ENCODE measurements around the gene ZNF664.
A peak's percentile ranks its signal among the peaks of the same experiment; 100 is the strongest.

The ZNF664 gene

DNA sequence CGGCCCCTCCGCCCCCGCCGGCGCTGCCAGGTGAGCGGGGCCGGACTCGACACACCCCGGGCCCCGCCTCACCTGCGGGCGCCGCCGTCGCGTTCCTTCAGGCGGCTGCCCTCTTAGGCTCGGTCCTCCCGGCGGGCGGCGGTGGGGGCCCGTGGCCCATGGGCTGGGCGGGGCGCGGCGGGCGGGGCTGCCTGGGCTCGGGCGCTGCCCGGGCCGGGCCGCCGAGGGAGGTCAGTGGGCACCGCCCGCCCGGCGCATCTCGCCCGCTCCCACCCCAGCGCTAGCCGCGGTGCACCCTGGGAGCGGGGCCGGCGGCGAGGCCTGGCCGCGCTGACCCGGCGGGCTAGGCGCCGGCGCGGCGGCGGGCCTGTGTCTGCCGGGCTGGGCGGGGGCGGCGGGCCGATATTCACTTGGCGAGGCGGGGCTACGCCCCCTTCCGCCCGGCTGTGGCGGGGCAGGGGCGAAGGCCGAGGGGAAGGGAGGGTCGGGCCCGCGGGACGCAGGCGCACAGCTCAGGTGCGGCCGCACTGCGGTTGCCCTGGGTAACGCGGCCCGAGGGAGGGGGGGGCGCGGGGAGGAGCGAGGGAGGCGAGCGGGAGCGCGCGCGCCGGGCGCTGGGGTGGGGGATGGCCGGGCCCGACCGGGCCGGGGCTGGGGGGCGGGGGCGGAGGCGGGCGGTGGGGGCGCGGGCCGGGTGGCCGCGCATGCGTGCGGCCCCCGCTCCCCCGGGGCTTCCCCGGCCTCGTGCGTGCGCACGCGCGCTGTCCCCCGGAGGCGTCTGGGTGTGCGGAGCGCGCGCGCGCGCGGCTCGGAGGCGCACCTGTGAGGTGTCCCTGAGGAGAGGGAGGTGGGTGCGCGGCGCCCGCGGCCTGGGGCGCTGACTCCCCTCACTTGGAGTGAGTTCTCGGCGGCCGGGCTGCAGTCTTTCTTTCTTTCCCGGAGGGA lies at the start of gene ZNF664, which contains the start of gene CCDC92:
Gene ZNF664, plus strand, starts transcription at position 759 of the 945 bp plus-strand sequence. CDS start 38,930 bp downstream, outside the sequence.
Gene CCDC92, minus strand, starts transcription at position 375 of the 945 bp plus-strand sequence. CDS start 28,526 bp downstream, outside the sequence.
- DNase-seq (ENCODE audit: low read depth), result peak; percentile 97

DNA sequence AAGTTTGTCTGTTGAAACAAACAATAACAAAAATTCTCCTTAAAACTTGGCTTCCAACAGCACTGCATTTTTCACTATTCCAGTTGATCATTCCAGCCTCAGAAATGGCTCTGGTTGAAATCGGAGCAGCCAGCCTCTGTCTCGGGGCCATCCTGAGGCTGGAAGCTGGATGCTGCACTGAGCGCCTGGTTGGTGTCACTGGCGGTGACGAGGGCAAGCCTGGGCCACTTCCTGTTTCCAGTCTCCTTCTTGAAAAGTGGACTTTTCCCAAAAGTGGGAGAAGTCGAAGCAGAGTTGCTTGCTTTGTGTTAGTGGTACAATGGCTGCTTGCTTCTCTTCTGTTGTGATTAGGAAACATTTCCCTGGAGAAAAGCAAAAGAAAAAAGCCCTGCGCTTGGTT lies 49.1 kb upstream of the ZNF664 start:
- DNase-seq (ENCODE audit: low read depth), result no peak

DNA sequence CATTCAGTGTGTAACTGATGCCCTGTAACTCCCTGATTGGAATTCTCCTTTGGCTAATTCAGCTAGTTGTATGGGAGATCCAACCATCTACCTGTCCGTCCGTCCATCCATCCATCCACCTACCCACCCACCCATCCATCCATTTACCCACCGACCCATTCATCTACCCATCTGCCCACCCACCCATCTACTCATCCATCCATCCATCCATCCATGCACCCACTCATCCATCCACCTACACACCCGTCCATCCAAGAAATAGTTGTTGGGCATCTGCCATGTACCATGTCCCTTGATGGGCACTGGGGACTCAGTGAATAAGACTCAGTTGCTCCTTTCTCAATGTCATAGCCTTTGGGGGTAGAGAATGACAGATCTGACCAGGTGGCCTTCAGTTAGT lies 48.5 kb upstream of the ZNF664 start:
- no peak for DNase-seq (ENCODE audit: low read depth)

DNA sequence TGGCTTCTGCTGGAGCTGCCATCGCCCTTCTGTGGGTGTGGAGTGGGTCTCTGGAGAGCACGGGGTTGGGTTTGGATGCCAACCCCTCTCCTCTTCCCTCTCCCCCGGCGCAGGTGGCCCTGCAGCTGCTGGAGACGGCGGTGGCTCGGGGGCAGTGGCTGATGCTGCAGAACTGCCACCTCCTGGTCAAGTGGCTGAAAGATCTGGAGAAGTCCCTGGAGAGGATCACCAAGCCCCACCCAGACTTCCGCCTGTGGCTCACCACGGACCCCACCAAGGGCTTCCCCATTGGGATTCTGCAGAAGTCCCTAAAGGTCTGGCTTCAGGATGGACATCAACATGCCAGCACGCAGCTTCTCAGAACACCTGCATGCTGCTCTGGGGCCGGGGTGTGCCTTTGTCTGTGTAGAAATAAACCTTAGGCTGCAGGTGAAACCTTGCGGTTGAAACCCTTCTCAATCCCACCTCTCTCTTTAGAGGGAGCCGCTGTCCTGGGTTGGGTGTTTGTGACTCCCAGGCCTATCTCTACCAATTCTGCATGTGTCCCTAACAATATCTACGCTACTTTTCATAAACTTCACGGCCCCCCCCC lies 44.6 kb upstream of the ZNF664 start:
- no peak for DNase-seq (ENCODE audit: low read depth)

DNA sequence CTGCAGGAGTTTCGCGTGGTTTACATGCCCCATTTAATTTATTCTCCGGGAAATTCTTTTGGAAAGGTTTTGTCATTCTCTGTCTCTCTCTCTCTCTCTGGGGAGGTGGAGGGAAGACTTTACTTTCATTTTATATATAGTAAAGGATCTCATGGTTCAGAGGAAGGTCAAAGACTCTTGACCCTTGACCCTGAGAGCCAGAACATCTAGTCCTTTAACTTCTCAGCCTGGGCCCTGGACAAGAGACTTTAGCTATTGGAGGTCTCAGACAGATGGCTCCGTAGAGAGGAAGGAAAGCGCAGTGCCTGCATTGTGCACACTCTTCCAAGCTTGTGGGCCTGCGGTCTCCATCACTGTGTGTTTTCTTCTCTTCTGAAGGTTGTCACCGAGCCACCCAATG lies 44.1 kb upstream of the ZNF664 start:
- no peak for DNase-seq (ENCODE audit: low read depth)

DNA sequence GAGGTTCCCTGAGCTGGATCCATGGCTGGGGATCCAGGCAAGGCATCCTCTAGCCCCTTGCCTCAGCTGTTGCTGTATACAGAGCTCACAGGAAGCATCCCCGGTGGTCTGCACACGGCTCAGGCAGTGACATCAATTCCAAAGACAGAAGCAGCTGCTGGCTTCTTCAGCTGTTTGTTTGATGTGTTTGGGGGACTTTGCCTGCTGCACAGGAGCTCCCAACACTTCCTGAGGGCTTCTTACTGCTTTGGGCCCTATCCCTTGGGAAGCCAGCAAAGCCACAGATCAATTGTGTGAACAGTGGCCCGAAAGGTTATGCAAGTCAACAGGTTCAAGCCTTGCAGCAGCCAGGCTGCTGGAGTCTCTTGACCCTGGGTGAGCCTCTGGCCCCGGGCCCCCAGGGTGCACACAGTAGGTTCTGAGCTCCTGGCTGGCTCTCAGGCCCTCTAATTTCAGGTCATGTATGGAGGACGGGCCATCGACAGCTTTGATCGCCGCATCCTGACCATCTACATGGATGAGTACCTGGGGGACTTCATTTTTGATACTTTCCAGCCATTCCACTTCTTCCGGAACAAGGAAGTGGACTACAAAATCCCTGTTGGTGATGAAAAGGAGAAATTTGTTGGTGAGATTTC lies 43.0 kb upstream of the ZNF664 start:
- DNase-seq (ENCODE audit: low read depth), result no peak

DNA sequence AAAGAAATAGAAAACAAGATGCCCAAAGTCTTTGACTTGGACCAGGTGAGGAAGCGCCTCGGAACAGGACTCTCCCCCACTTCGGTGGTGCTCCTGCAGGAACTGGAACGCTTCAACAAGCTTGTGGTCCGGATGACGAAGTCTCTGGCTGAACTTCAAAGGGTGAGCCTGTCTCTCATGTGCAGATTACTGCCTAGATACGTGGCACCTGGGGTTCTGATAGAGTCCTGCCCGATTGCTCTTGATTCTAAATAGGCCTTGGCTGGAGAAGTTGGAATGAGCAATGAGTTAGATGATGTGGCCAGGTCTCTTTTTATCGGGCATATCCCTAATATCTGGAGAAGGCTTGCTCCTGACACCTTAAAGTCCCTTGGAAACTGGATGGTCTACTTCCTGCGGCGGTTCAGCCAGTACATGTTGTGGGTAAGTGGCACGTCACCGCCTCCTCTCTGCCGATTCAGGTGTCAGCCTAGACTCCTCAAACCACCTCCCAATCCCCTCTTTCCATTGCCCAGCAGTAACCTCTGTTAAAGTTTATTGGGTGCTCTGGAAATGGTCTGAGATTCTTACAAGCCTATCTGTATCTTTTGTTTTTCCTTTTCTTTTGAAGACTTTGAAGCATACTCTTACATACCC lies 41.2 kb upstream of the ZNF664 start:
- peak; percentile 13 for DNase-seq (ENCODE audit: low read depth)

DNA sequence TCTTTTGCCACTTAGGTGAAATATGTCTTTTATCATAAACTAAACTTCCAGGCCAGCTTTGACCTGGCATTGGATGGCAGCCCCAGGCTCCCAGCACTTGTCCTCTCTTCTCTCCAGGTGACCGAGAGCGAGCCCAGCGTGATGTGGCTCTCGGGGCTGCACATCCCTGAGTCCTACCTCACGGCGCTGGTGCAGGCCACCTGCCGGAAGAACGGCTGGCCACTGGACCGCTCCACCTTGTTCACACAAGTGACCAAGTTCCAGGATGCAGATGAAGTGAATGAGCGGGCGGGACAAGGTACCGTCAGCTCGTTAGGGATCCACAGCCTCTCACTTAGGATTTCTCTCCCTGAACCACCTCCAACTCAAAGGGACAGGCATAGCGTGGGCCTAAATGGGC lies 39.8 kb upstream of the ZNF664 start:
- DNase-seq (ENCODE audit: low read depth), result no peak

DNA sequence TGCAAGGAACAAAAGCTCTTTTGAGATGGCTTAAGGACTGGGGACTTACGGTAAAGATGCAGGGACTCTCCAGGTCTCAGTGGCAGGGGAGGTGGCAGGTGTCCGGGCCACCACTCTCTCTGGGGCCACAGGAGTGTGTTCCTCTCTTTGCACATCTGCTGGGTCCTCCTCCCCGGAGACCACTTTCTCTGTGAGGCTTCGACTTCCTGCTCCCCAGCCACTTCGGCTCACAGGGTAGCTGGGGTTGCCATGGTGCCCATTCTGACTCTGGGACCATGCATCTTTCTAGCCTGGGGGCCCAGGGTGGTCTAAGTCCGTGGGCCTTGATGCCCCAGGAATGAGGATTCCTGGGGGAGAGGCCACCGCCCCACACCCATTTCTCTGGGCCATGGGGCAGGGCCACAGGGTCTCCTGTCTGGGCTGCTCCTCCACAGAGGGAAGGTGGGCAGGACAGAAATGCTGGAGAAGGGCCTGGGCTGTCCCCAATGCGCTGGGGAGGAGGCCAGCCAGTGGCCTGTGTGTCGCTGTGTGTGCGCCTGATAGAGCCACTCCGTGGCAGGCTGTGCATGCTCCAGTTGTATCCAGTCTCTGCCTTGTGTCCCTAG lies 38.9 kb upstream of the ZNF664 start:
- no peak for DNase-seq (ENCODE audit: low read depth)

DNA sequence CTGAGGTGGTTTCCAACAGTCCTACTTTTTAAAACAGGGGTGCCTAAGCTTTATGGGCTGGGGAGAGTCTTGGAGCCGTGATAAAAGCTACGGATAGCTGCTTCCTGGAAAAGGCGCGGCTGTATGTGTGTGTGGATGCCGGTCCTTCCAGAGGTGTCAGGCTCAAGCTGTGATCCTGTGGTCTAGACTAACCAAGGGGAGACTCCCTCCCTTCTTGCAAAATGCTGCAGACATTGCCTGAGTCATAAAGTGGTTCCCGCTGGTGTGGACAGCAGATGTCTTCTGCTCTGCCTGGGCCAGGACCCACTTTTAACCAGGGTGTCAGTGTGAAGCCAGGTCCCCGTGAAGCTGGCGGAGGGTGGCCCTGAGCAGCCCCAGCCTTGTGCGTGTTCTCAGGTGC lies 38.2 kb upstream of the ZNF664 start:
- no peak for DNase-seq (ENCODE audit: low read depth)

DNA sequence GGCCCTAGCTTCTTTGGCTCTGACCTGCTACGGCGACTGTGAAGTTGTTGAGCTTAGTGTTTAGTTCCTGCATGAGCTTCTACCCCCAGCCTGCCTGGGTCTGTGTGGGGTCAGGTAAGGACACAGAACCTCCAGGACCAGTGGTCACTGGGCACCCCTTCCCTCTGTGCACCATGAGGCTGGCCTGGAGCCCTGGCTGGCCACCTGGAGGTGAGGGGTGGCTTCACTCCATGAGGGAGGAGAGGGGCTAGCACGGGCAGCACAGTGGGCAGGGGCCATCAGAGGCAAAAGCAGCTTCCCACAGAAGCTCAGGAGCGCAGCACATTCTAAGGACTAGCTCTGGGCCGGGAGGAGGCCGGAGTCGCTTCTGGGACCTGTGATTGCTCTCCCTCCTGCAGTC lies 37.1 kb upstream of the ZNF664 start:
- DNase-seq (ENCODE audit: low read depth), result no peak

DNA sequence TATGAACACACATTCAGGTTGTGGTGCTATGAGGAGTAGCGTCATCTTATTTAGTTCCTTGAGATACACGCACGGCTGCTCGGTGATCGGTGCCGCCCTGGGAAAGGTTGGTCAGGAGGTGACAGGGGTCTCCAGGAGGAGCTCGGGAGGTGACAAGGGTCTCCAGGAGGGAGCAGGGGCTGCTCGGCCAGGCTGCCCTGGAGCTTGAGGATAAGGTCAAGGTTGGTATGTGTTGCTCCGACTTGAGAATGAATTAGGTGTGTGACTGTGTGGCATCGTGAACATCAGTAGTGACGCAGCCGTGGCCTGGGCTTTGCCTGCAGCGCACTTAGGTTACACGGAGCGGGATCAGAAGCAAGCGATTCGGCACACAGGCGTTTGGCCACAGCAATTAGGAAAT lies 36.5 kb upstream of the ZNF664 start:
- DNase-seq (ENCODE audit: low read depth), result no peak

DNA sequence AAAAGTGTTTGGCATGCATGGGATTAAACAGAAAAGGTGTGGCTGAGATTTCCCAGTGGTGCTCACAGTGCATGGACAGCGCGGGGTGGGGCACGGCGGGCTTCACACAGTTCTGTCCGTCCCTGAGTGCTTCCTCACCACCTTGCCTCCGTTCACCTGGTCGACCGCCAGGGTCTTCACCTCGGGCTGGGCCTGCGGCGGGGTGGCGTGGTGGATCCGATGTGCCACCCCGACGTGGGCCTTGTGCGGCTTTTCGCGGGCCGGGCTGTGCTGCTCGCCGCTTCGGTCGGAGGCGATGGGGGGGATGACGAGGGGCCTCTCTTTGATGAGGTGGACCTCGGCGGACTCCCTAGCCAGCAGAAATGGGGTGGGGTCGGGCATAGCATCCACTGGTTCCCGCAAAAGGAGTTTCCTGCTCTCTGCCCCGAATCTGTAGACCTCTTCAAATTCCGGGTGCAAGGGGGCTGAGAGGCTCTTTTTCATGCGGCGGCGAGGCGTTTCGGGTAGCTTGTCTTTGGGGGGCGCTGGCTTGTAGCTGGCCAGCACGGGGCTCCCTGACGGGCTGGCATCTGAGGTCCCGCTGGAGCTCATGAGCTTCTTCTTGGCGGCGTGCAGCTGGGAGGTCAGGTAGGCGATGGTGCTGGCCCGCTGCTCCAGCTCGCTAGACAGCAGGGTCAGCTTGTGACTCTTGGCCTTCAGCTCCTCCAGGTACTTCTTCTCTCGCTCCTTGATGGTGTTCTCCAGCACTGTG lies 35.9 kb upstream of the ZNF664 start:
- no peak for DNase-seq (ENCODE audit: low read depth)

DNA sequence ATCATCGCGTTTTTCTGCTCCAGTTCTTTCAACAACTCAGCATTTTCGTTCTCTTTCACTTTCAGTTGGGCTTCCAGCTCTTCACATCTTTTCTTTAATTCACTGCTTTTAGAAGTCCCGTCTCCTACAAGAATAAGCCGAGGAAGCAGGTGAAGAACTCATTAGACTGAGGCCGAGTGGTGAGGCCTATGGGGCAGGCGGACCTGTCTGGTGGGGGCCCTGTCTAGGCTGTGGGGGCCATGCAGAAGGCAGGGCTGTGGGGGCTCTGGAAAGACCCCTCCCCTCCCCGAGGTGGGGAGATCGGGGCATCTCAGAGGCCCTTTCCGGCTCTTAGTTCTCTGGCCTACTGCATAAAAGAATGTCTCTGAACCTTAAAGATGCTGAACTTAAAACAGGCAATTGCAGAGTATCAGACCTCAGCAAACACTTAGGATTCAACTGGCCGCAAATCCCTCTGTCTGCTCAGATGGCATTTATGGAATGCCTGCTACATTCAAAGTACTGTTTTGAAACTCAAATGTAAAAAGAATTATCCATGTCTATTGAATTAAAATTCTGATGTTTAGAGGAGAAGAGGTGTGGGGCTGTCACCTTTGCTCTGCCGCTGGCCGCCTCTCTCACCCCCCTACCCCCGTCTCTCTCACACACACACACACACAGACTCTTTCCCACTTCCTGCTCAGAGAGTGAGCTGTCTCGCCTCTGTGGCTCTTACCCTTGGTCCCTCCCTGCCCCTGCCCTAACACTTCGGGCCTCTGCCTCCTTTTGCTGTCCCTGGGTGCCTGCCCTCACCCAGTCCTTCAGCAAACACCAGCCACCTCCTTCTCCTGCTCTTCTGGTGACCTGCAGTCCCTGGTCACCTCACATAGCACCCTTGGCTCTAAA lies 35.1 kb upstream of the ZNF664 start:
- peak; percentile 36 for DNase-seq (ENCODE audit: low read depth)

DNA sequence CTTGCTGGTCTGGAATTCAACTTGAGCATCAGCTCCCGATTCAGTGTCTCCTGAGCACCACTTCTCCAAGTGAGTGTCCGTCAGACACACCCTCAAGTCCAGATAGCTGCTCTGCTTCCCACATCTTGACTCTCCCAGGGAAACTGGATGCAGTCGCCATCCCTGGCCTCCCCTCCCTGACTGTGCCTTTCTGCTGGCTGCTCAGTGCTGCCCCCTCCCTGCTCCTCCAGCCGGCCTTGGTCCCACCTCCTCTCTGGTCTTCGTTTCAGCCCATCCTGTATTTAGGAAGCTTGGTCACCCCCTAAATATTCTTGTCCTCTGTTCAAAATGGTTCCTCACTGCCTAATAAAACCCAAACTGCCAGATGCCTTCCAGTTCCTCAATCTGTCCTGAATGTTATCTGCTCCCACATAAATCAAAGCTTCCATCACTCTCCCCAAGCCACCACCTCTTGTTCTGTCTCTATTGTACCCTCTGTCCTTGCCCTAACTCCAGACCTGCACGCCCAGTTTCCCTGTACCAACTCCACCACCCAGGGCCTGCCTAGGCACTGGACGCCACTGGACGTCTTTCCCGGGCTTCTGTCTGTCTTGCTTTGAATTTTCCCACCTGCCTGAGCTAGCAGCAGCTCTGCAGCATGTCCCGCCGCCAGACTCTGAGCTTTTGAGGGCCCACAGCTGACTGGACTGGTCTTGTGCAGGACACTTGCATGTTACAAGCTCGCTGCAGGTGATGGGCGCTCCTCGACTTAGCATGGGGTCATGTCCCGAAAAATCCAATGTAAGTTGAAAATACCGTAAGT lies 34.1 kb upstream of the ZNF664 start:
- no peak for DNase-seq (ENCODE audit: low read depth)

DNA sequence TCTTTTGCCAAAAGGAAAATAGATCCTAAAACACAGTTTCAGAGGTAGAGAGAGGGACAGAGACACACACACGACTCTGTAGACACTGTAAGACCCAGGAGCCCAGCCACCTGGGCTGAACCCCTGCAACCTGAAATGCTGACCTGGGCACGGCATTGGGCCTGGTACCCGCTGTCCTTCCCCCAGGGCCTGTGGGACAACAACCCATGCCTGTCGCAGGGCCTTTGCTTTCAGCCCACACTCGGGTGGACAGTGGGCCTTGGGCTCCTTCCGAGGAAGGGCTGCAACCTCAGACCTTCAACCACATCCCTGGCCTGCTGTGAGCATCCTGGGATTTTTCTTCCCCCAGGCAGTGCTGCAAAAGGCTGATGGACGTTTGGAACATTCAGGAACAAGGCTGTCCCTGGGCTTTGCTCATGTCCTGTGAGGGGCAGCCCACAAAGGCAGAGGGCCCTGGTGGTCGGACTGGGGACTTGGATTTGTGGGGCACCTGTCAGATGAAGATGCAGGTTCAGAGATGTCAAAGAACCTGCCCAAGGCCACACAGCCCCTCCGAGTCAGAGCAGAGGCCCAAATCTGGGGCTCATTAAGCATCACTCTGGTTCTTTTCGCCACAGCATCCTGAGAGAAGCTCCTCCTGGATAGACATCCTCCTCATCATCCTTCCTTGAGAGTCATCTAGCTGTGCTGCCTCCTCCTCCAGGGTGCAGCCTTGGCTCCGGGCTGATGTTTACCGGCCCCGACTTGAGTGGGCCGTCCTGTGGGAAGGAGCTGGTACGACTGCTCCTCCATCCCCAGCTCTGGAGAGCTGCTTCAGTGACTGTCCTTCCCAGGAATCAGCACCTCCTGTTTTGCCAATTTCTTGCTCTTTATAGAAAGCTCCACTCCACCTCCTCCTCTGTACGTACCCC lies 33.0 kb upstream of the ZNF664 start:
- DNase-seq (ENCODE audit: low read depth), result no peak

DNA sequence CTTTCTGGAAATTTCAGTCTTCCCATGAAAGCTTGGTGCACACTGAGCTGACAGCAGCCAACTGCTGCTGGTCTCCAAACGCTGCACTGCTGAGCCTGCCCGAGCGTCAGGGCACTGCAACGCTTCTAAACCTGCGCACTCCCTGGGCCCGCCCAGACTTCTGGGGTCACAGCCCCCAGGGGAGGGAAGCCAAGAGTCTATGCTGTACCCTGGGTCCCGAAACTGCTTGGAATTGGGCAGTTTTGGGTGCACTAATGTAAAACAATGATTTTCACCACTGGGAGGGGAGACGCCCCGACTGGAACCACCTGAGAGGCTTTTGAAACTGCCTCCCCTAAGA lies 32.4 kb upstream of the ZNF664 start:
- DNase-seq (ENCODE audit: low read depth), result no peak

DNA sequence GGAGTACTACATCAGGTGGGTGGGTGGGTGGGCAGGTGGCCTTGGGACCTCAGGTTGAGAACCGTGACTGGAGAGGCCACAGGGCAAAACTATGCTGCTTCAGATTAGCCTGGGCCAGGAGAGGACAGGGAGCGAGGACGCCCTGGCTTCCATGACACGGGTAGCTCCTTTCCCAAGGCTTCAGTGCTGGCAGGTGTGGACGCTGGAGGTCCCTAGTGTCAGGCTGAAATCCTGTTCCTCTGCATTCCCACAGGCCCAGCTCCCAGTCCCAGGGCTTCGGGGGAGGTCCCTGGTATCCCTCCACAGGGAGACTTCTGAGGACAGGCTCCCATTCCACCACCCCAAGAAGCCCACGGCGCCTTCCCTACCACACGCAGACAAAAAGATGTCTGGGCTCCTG lies 32.0 kb upstream of the ZNF664 start:
- DNase-seq (ENCODE audit: low read depth), result no peak

Measured in activated T-helper 1 cell treated with Interleukin-2 at 50 U/mL for 16 hours (primary cell).